Prostate gland (tissue), 2 donors: ENCODE results near the gene MKLN1.
"Not testable (repeated sequence)": the region's sequence is repeated elsewhere in the genome, so short reads cannot be mapped to it uniquely, and the experiment has no call there.

Experiments
- CTCF ChIP-seq, 4 experiments: fragments of 200-600 bp in 2 of 4; fragments of 450-650 bp in 2 of 4; sonication (generic) in 2 of 4; IDR thresholded peaks; 1 replicate in 3 of 4; 2 replicates in 1 of 4; pipeline ENCODE4 v1.5.1; 2016 to 2019; ENCODE audit warnings: antibody characterized with exemption in 4 of 4, mild to moderate bottlenecking in 2 of 4, moderate library complexity in 2 of 4
- POLR2A ChIP-seq: fragments of 450-650 bp; IDR thresholded peaks from one replicate; pipeline ENCODE4 v1.6.1; 2016; ENCODE audit warnings: antibody characterized with exemption, mild to moderate bottlenecking
- POLR2AphosphoS5 ChIP-seq: sonication (generic); formaldehyde crosslinking; IDR thresholded peaks from one replicate; pipeline ENCODE4 v1.6.1; 2017; ENCODE audit warnings: antibody characterized with exemption

GRCh38 chr7:131505037-131505620, 177.5 kb downstream of the MKLN1 start:
- not testable (repeated sequence) for TF ChIP-seq CTCF (IDR thresholded peaks at IDR 0.05); POLR2AphosphoS5; POLR2A
